ENCODE measurements around the gene TAP2. TPM values are rescaled to one million over a fixed set of nuclear protein-coding genes. Genes with fewer than 3 reads are reported as not detected.
"Not testable (repeated sequence)": the region's sequence is repeated elsewhere in the genome, so short reads cannot be mapped to it uniquely, and the experiment has no call there.

The TAP2 gene
- total and polyA plus RNA-seq, 2 experiments from 2014 or later: 2.2 to 4.6 TPM

DNA sequence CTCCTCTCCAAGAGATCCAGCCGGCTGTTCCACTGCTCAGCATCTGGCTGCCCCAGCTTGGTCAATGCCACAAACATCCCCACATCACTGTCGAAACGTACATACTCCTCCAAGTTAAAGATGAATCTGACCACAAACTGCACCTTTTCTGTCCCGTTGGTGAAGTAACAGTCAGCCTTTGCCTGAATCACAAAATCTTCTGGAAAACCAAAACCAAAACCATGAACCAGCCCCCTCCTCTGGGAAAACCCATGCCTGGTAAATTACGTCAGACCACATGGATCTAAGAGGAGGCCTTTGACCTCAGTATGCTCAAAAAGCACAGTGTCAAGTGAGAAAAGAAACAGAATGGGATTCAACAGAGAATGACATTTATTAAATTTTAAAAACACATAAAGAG is 23.4 kb downstream of the TAP2 start:
- Histone ChIP-seq H3K4me3 (no peak overlapping the region), H3K36me3 (ENCODE audit: low read depth) (no peaks in the 10 kb centered on the region), H3K4me1 (ENCODE audit: insufficient read depth) (peaks cover 8% of the 10 kb centered on the region; the same call in 1 of the 2 replicates), H2AFZ (no peak overlapping the region), H3K27ac (no peak overlapping the region), H3K9me3 (ENCODE audit: low read depth) (no peaks in the 10 kb centered on the region), H3F3A (ENCODE audit: insufficient read depth) (no peaks in the 10 kb centered on the region), H3K4me2 (ENCODE audit: unreplicated experiment) (no peak overlapping the region), H3K79me2 (ENCODE audit: insufficient read depth) (no peaks in the 10 kb centered on the region), H3K9me2 (ENCODE audit: insufficient read depth) (no peaks in the 10 kb centered on the region), H4K20me1 (ENCODE audit: insufficient read depth) (no peaks in the 10 kb centered on the region), H3K27me3 (replicated peaks; ENCODE audit: insufficient read depth) (peaks cover 42% of the 10 kb centered on the region), H3K9ac (no peak overlapping the region)
- no peak for TF ChIP-seq EZH2phosphoT487 (IDR thresholded peaks at IDR 0.05; ENCODE audit: insufficient read depth, low read depth)
- no peak for DNase-seq
- in situ Hi-C loops (cut with MboI): no loop called here
- 70 to 74% methylated on average over 5 of the region's 5 CpGs for WGBS, 2 experiments (ENCODE audit: low coverage in 1 of 2, low lambda C conversion rate in 2 of 2, missing lambda C conversion rate in 2 of 2)

DNA sequence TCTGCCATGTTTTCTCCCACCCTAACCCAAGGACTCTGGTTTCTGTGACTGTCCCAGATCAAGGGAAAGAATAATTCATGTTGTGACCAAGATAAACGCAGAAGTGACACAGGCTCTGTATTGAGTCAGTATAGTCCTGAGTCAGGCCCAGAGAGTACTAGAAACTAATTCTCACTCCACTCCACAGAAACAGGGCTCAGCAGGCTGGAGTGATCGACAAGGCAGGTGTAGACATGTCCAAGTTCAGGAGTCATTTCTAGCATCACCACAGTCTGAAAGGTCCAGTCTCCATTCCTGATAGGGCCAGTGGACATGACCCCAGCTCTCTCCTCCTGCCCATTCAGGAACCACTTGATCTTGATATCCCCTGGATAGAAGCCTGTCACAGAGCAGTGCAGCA is 24.4 kb downstream of the TAP2 start:
- no peak overlapping the region for H3K4me2 ChIP-seq (ENCODE audit: unreplicated experiment)
- no peaks in the 10 kb centered on the region for H3K79me2 ChIP-seq (ENCODE audit: insufficient read depth)
- no peaks in the 10 kb centered on the region for H4K20me1 ChIP-seq (ENCODE audit: insufficient read depth)
- 74 to 82% methylated on average over 2 of the region's 2 CpGs for WGBS, 2 experiments (ENCODE audit: low coverage in 1 of 2, low lambda C conversion rate in 2 of 2, missing lambda C conversion rate in 2 of 2)
- H3K4me3 ChIP-seq: no peak overlapping the region
- no peaks in the 10 kb centered on the region for H3K36me3 ChIP-seq (ENCODE audit: low read depth)
- in situ Hi-C loops (cut with MboI): no loop called here
- no peak for TF ChIP-seq EZH2 (IDR thresholded peaks at IDR 0.05; ENCODE audit: insufficient read depth, poor library complexity, severe bottlenecking)
- TF ChIP-seq EZH2phosphoT487 (IDR thresholded peaks at IDR 0.05; ENCODE audit: insufficient read depth, low read depth): no peak
- no peaks in the 10 kb centered on the region for H3K4me1 ChIP-seq (ENCODE audit: insufficient read depth)
- H2AFZ ChIP-seq: no peak overlapping the region
- no peaks in the 10 kb centered on the region for H3K9me2 ChIP-seq (ENCODE audit: insufficient read depth)
- H3K9me3 ChIP-seq (ENCODE audit: low read depth): no peaks in the 10 kb centered on the region
- no peak overlapping the region for H3K9ac ChIP-seq
- no peak overlapping the region for H3K27ac ChIP-seq
- H3F3A ChIP-seq (ENCODE audit: insufficient read depth): no peaks in the 10 kb centered on the region
- DNase-seq: no peak
- H3K27me3 ChIP-seq (replicated peaks; ENCODE audit: insufficient read depth): peaks cover 42% of the 10 kb centered on the region

GRCh38 chr6:32809171-32809570 is 29.4 kb downstream of the TAP2 start:
- WGBS, 2 experiments (ENCODE audit: low coverage in 1 of 2, low lambda C conversion rate in 2 of 2, missing lambda C conversion rate in 2 of 2): 0% methylated on average over 1 of the region's 1 CpG
- Histone ChIP-seq H3K9me2 (ENCODE audit: insufficient read depth) (no peaks in the 10 kb centered on the region), H2AFZ (no peak overlapping the region), H4K20me1 (ENCODE audit: insufficient read depth) (no peaks in the 10 kb centered on the region), H3K4me1 (ENCODE audit: insufficient read depth) (no peaks in the 10 kb centered on the region), H3K9me3 (ENCODE audit: low read depth) (no peaks in the 10 kb centered on the region), H3K4me2 (ENCODE audit: unreplicated experiment) (no peak overlapping the region), H3K79me2 (ENCODE audit: insufficient read depth) (no peaks in the 10 kb centered on the region), H3K36me3 (ENCODE audit: low read depth) (no peaks in the 10 kb centered on the region), H3K9ac (no peak overlapping the region), H3K4me3 (no peak overlapping the region), H3K27me3 (replicated peaks; ENCODE audit: insufficient read depth) (peaks cover 29% of the 10 kb centered on the region), H3F3A (ENCODE audit: insufficient read depth) (no peaks in the 10 kb centered on the region), H3K27ac (no peak overlapping the region)
- DNase-seq: no peak
- in situ Hi-C loops (cut with MboI): no loop called here
- no peak for TF ChIP-seq EZH2 (IDR thresholded peaks at IDR 0.05; ENCODE audit: insufficient read depth, poor library complexity, severe bottlenecking)
- no peak for TF ChIP-seq EZH2phosphoT487 (IDR thresholded peaks at IDR 0.05; ENCODE audit: insufficient read depth, low read depth)

GRCh38 chr6:32807020-32807580 is 31.4 kb downstream of the TAP2 start:
- WGBS, 2 experiments (ENCODE audit: low coverage in 1 of 2, low lambda C conversion rate in 2 of 2, missing lambda C conversion rate in 2 of 2): 80 to 82% methylated on average over 5 of the region's 5 CpGs
- Histone ChIP-seq H3K9ac (no peak overlapping the region), H3K4me1 (ENCODE audit: insufficient read depth) (no peaks in the 10 kb centered on the region), H3K9me3 (ENCODE audit: low read depth) (no peaks in the 10 kb centered on the region), H3K27me3 (replicated peaks; ENCODE audit: insufficient read depth) (peaks cover 18% of the 10 kb centered on the region), H2AFZ (no peak overlapping the region), H3K4me2 (ENCODE audit: unreplicated experiment) (no peak overlapping the region), H3F3A (ENCODE audit: insufficient read depth) (no peaks in the 10 kb centered on the region), H3K36me3 (ENCODE audit: low read depth) (no peaks in the 10 kb centered on the region), H3K27ac (no peak overlapping the region), H3K4me3 (no peak overlapping the region), H4K20me1 (ENCODE audit: insufficient read depth) (no peaks in the 10 kb centered on the region), H3K79me2 (ENCODE audit: insufficient read depth) (no peaks in the 10 kb centered on the region), H3K9me2 (ENCODE audit: insufficient read depth) (no peaks in the 10 kb centered on the region)
- no peak for TF ChIP-seq EZH2phosphoT487 (IDR thresholded peaks at IDR 0.05; ENCODE audit: insufficient read depth, low read depth)
- no peak for TF ChIP-seq EZH2 (IDR thresholded peaks at IDR 0.05; ENCODE audit: insufficient read depth, poor library complexity, severe bottlenecking)
- no peak for DNase-seq
- in situ Hi-C loops (cut with MboI): no loop called here

DNA sequence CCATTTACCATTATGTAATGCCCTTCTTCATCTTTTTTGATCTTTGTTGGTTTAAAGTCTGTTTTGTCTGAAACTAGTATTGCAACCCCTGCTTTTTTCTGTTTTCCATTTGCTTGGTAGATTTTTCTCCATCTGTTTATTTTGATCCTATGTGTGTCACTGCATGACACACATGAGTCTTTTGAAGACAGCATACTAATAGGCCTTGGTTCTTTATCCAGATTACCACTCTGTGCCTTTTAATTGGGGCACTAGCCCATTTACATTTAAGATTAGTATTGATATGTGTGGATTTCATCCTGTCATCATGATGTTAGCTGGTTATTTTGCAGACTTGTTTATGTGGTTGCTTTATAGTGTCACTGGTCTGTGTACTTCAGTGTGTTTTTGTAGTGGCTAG is 33.1 kb downstream of the TAP2 start:
- H3K36me3 ChIP-seq (ENCODE audit: low read depth); H3K4me2 ChIP-seq (ENCODE audit: unreplicated experiment); H3K4me1 ChIP-seq (ENCODE audit: insufficient read depth); H2AFZ ChIP-seq; H3K9ac ChIP-seq; in situ Hi-C loops (cut with MboI); H3K27ac ChIP-seq; DNase-seq; H3K9me3 ChIP-seq (ENCODE audit: low read depth); H3K9me2 ChIP-seq (ENCODE audit: insufficient read depth); H3K79me2 ChIP-seq (ENCODE audit: insufficient read depth); H4K20me1 ChIP-seq (ENCODE audit: insufficient read depth); H3F3A ChIP-seq (ENCODE audit: insufficient read depth); H3K4me3 ChIP-seq: not testable (repeated sequence)
- H3K27me3 ChIP-seq (replicated peaks; ENCODE audit: insufficient read depth): peaks cover 28% of the 10 kb centered on the region

All from GM23248 (cell line).